Testis (tissue), 2 donors: Measurements from ENCODE around the gene NUAK1.

ENCODE experiments used
- CTCF ChIP-seq, 3 experiments: fragments of 450-650 bp in 2 of 3; fragments of 200-600 bp in 1 of 3; sonication (generic) in 1 of 3; IDR thresholded peaks; one replicate each; pipeline ENCODE4 v1.5.1; 2016 to 2019; ENCODE audit warnings: antibody characterized with exemption in 3 of 3, mild to moderate bottlenecking in 2 of 3, moderate library complexity in 1 of 3
- POLR2A ChIP-seq: fragments of 450-650 bp; IDR thresholded peaks from one replicate; pipeline ENCODE4 v1.6.1; 2017; ENCODE audit warnings: antibody characterized with exemption, mild to moderate bottlenecking, moderate library complexity

GRCh38 chr12:106018286-106018685, 120.5 kb downstream of the NUAK1 start:
- TF ChIP-seq CTCF (IDR thresholded peaks at IDR 0.05) (no peak), POLR2A (no peak)
